ENCODE measurements around the gene DLL4.

Gene DLL4

GRCh38 chr15:40925863-40926658 lies 3.1 kb upstream of the DLL4 start:
- no peak for DNase-seq (ENCODE audit: low read depth)

GRCh38 chr15:40926659-40927494 lies 2.3 kb upstream of the DLL4 start:
- no peak for DNase-seq (ENCODE audit: low read depth)
- TF ChIP-seq CTCF (conservative IDR thresholded peaks at IDR 0.05; ENCODE audit: control insufficient read depth, insufficient read depth, low read depth, low read length), result no peak
- no peak overlapping the region for H3K4me3 ChIP-seq (ENCODE audit: control insufficient read depth, low read depth, low read length)

More at GRCh38 chr15:40925863-40926658, 3.1 kb upstream of the DLL4 start:
- H3K4me3 ChIP-seq (ENCODE audit: control insufficient read depth, low read depth, low read length), result peak overlapping the region; percentile 1
- no peak for TF ChIP-seq CTCF (conservative IDR thresholded peaks at IDR 0.05; ENCODE audit: control insufficient read depth, insufficient read depth, low read depth, low read length)

GRCh38 chr15:40927495-40927872 lies 1.7 kb upstream of the DLL4 start:
- no peak for DNase-seq (ENCODE audit: low read depth)
- no peak overlapping the region for H3K4me3 ChIP-seq (ENCODE audit: control insufficient read depth, low read depth, low read length)
- TF ChIP-seq CTCF (conservative IDR thresholded peaks at IDR 0.05; ENCODE audit: control insufficient read depth, insufficient read depth, low read depth, low read length), result no peak

GRCh38 chr15:40927873-40928806 lies 1.0 kb upstream of the DLL4 start:
- DNase-seq (ENCODE audit: low read depth), result no peak
- H3K4me3 ChIP-seq (ENCODE audit: control insufficient read depth, low read depth, low read length), result no peak overlapping the region
- no peak for TF ChIP-seq CTCF (conservative IDR thresholded peaks at IDR 0.05; ENCODE audit: control insufficient read depth, insufficient read depth, low read depth, low read length)

- no peak for TF ChIP-seq CTCF (conservative IDR thresholded peaks at IDR 0.05; ENCODE audit: control insufficient read depth, insufficient read depth, low read depth, low read length)
- peak; percentile 40 for DNase-seq (ENCODE audit: low read depth)
- no peak overlapping the region for H3K4me3 ChIP-seq (ENCODE audit: control insufficient read depth, low read depth, low read length)
Observed at GRCh38 chr15:40929660-40930429, 705 bp downstream of the DLL4 start.
